NK-92 (cell line): Measurements from ENCODE around the gene OR6B2.

Source experiments
- DNase-seq: peaks from one replicate; lab custom pipeline; 2025; ENCODE audit not compliant: unreplicated experiment; lab: John Stamatoyannopoulos, UW

The OR6B2 gene

GRCh38 chr2:240042740-240043139 is 12.5 kb upstream of the OR6B2 start:
- DNase-seq: no peak

GRCh38 chr2:240041363-240041762 is 11.1 kb upstream of the OR6B2 start:
- DNase-seq: no peak

GRCh38 chr2:240037358-240037757 is 7.1 kb upstream of the OR6B2 start:
- DNase-seq: no peak

- no peak for DNase-seq
Measured at GRCh38 chr2:240033330-240033678, 3.1 kb upstream of the OR6B2 start.

- DNase-seq: no peak
Measured at GRCh38 chr2:240032406-240033329, 2.4 kb upstream of the OR6B2 start.

- DNase-seq: no peak
Measured at GRCh38 chr2:240024766-240025165, 5.5 kb downstream of the OR6B2 start.

- DNase-seq: no peak
Measured at GRCh38 chr2:240023792-240024191, 6.4 kb downstream of the OR6B2 start.

GRCh38 chr2:240021488-240022104 is 8.6 kb downstream of the OR6B2 start:
- no peak for DNase-seq

- DNase-seq: no peak
Measured at GRCh38 chr2:240018071-240018750, 12.0 kb downstream of the OR6B2 start.

GRCh38 chr2:240014327-240014726 is 15.9 kb downstream of the OR6B2 start:
- no peak for DNase-seq

- no peak for DNase-seq
Measured at GRCh38 chr2:240013343-240013742, 16.9 kb downstream of the OR6B2 start.

- no peak for DNase-seq
Measured at GRCh38 chr2:240002983-240003382, 27.2 kb downstream of the OR6B2 start.

GRCh38 chr2:240000671-240001070 is 29.6 kb downstream of the OR6B2 start:
- no peak for DNase-seq

GRCh38 chr2:239997686-239998409 is 32.4 kb downstream of the OR6B2 start:
- DNase-seq: no peak

GRCh38 chr2:239994086-239994485 is 36.1 kb downstream of the OR6B2 start:
- DNase-seq: no peak

GRCh38 chr2:239993291-239993690 is 36.9 kb downstream of the OR6B2 start:
- DNase-seq: no peak

GRCh38 chr2:239991689-239992314 is 38.4 kb downstream of the OR6B2 start:
- no peak for DNase-seq

GRCh38 chr2:239990966-239991365 is 39.3 kb downstream of the OR6B2 start:
- DNase-seq: no peak

- DNase-seq: no peak
Measured at GRCh38 chr2:239985356-239985755, 44.9 kb downstream of the OR6B2 start.

GRCh38 chr2:239984421-239985194 is 45.6 kb downstream of the OR6B2 start:
- DNase-seq: no peak
